GM18505 (cell line): ENCODE results near the gene OR2C3.

Experiments used
- ATAC-seq: cut with Tn5 transposase; IDR thresholded peaks from one replicate; pipeline ENCODE4 v1.9.1; 2021; ENCODE audit not compliant: unreplicated experiment
- POLR2A ChIP-seq: IDR thresholded peaks from 4 replicates; pipeline ENCODE4 v1.6.1; 2011; ENCODE audit warnings: borderline replicate concordance; ENCODE audit not compliant: insufficient read depth, insufficient read length; ENCODE audit errors: extremely low read depth

The OR2C3 gene

GRCh38 chr1:247536340-247536739 is at the start of gene OR2C3:
TSS of gene OR2C3 (minus strand) at chr1:247536440. CDS start at chr1:247532511, 3,929 bp downstream.
- no peak for TF ChIP-seq POLR2A
- ATAC-seq = no peak

DNA sequence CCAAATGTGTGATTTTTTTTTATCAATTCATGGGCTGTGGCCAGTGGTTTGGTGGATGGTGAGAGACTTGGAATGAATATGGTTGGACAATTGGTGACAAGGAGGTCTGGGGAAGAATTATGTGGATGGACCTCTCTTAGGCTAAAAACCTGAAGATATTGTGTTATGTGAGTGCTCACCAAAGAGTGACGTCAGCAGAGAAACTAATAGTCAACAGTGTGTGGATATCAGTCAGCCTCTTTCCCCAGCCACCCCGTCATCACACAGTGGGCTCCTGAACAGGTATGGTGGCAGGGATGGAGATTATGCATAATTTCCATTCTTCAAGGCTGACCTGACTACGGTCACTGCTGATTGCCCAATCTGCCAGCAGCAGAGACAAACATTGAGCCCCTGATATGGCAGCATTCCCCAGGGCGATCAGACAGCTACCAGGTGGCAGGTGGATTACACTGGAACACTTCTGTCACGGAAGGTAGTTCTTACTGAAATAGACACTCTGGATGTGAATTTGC is 42.8 kb upstream of the OR2C3 start:
- TF ChIP-seq POLR2A = no peak

DNA sequence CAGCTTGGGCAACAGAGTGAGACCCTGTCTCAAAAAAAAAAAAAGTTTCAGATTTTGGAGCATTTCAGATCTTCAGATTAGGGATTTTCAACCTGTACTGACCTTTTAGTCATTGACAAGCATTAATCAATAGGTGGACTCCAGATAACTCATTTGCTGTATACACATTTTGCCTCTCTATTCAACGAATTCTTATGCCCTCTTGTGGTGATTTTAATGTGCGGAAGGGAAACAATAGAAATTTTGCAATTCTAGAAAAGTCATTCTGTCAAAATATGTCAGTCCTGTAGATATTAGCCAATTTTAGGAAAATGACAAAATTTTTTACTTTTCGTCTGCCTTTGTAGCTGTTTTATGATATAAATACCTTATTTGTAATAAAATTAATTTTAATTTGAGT is 40.3 kb upstream of the OR2C3 start:
- ATAC-seq = no peak

More for the DNA sequence above, 42.8 kb upstream of the OR2C3 start:
- ATAC-seq = no peak

DNA sequence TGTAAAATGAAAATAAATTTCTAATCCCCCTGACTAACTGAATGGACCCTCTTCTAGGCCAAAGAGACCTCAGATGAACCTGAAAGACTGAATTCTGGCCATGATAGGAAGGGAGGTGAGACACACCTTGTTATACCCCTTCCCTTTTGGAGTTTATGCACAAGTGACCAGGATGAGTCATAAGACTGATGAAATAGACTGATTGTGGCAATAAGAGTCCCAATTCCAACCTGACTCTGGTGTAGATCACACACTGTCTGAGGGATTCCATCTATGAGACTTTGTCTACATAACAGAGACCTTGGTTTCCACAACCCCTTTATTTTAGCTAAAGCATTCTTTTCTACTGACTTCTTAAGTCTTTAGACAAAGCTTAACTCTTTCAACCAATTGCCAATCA is 38.4 kb upstream of the OR2C3 start:
- ATAC-seq = no peak
- no peak for TF ChIP-seq POLR2A

More for the DNA sequence above, 40.3 kb upstream of the OR2C3 start:
- no peak for TF ChIP-seq POLR2A

- ATAC-seq = no peak
- no peak for TF ChIP-seq POLR2A
These were observed 38.0 kb upstream of the OR2C3 start for GRCh38 chr1:247574236-247574635.

- no peak for TF ChIP-seq POLR2A
- ATAC-seq = no peak
These were observed 26.0 kb upstream of the OR2C3 start for GRCh38 chr1:247562198-247562597.

- ATAC-seq = no peak
These were observed 25.5 kb upstream of the OR2C3 start for GRCh38 chr1:247561711-247562110.

DNA sequence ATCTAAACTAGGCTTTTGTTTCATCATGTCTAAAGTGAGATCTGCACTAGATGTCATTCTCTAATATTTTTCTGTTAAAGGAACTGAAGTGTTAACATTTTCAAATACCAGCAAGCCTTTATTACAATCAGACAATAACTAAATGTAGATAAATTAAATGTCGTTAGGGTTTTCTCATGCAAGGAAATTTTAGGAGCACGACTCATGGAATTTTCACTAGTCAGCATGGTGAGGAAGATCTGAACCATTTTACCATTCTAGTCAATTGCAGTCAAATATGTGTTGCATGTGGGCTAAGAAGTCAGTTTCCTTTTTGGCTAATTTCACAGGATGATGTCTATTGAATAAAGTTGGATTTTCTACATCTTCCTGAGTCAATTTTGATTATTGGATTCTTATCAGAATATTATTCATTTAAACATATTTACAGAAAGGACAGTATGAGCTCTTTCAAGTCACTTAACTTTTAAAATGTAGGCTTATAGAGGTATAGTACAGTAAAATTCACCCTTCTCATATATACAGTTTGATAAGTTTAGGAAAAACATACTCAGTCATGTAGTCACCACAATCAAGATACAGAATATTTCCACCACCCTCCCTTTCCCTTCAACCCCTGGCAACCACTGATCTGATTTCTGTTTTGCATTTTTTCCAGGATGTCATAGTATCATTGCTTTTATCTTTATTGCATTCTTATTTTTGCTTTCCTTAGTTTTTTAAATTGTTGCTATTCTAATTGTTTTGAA is 21.9 kb upstream of the OR2C3 start:
- no peak for ATAC-seq
- no peak for TF ChIP-seq POLR2A

More at GRCh38 chr1:247561711-247562110, 25.5 kb upstream of the OR2C3 start:
- TF ChIP-seq POLR2A = no peak

DNA sequence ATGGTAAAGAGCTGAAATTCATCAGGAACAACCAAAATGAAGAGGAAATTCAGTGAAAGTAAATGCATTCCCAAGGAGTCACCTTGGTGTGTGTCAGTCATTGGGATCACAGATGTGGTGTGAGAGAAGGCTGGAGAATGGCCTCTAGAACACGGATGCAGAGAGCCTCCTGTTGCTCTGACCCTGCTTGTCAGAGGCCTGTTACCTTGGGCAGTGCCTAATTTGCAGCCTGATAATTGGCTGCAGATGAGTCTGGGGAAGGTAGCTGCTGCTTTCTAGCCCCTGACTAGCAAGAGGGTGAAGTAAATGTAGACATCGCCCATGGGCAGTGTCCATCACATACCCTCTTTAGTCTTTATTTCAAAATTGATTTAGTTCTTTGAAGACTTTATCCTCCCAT is 16.0 kb upstream of the OR2C3 start:
- no peak for ATAC-seq
- no peak for TF ChIP-seq POLR2A

- no peak for ATAC-seq
- no peak for TF ChIP-seq POLR2A
These were observed 15.5 kb upstream of the OR2C3 start for GRCh38 chr1:247551721-247552120.

GRCh38 chr1:247548769-247549182 is 12.5 kb upstream of the OR2C3 start, which contains the start of gene GCSAML:
TSS of gene GCSAML (plus strand) at chr1:247549134. CDS start at chr1:247549192, 58 bp downstream.
- TF ChIP-seq POLR2A = no peak
- no peak for ATAC-seq

GRCh38 chr1:247548092-247548491 is 11.9 kb upstream of the OR2C3 start:
- TF ChIP-seq POLR2A = no peak
- no peak for ATAC-seq

GRCh38 chr1:247542811-247543210 is 6.6 kb upstream of the OR2C3 start:
- no peak for ATAC-seq

GRCh38 chr1:247540581-247540980 is 4.3 kb upstream of the OR2C3 start:
- no peak for TF ChIP-seq POLR2A
- no peak for ATAC-seq

More at GRCh38 chr1:247542811-247543210, 6.6 kb upstream of the OR2C3 start:
- TF ChIP-seq POLR2A = no peak
